Activated CD4-positive, alpha-beta T cell treated with anti-CD3 and anti-CD28 coated beads, Interleukin-2, Interleukin-4, amounts not matched to agents 100 ng/mL and 50 ng/mL, durations not matched to agents 16 hours and 8 hours (primary cell): ENCODE results near the gene ZDHHC9.

Source experiments
- DNase-seq: peaks from one replicate; pipeline ENCODE4 v3.0.0-alpha.2; 2020; ENCODE audit warnings: low spot score

Gene ZDHHC9

GRCh38 chrX:129762448-129762847 is 81.2 kb downstream of the ZDHHC9 start:
- DNase-seq, result no peak

- no peak for DNase-seq
Measured at GRCh38 chrX:129761596-129761995, 82.1 kb downstream of the ZDHHC9 start.

DNA sequence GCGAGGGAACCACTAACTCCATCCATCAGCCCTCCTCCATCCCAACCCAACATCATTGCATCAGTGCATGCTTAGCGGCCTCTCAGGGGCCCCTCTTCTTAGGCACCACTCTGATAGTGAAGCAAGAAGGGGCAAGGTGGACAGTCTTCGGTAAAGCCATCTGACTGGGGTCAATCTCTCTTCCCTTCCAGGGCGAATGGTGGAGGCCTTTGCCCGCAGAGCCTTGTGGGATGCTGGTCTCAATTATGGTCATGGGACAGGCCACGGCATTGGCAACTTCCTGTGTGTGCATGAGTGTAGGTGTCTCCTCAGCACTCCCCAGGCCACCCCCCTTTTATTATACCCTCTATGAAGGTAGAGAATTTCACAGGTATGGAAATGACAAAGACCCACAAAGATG is 82.7 kb downstream of the ZDHHC9 start:
- DNase-seq, result no peak

GRCh38 chrX:129760155-129760554 is 83.5 kb downstream of the ZDHHC9 start:
- DNase-seq, result no peak

DNA sequence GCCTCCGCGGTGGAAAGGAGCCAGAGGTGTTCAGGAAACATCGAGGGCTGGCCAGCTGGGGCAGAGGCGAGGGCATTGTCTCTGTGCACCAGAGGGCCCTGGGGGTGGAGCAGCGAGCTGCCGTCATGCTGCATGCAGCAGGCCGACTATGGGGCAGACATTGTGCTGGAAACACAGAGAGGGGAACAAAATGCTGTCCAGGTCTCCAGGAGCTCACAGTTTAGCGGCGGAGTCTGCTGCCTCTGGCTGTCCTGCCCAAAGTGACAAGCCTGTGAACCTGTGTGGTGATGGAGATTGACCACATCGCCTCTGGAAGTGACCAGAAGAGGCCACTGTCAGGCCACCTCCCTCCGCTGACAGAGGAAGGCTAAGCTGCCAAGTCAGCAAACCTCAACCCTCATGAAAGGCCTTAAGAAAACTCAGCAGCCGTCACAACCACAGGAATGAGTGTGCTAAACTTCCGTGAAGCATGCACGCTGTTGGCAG is 84.1 kb downstream of the ZDHHC9 start:
- peak; percentile 74 for DNase-seq

GRCh38 chrX:129755779-129756650 is 87.7 kb downstream of the ZDHHC9 start:
- no peak for DNase-seq

- DNase-seq, result no peak
Measured at GRCh38 chrX:129754056-129755024, 89.3 kb downstream of the ZDHHC9 start.
